MM.1S (cell line): ENCODE measurements around the gene RPL18A.

Source experiments
- DNase-seq: peaks from one replicate; pipeline ENCODE4 v3.0.0-alpha.2; 2015
- H2AFZ ChIP-seq: fragments of 300-600 bp; sonication (generic); 2 replicates; pipeline ENCODE4 v1.6.0; 2016; ENCODE audit warnings: antibody characterized with exemption, low read length
- H3F3A ChIP-seq: fragments of 300-600 bp; sonication (generic); 2 replicates; pipeline ENCODE4 v1.6.1; 2016; ENCODE audit warnings: mild to moderate bottlenecking, antibody characterized with exemption, low read length, moderate library complexity, mixed read lengths; ENCODE audit not compliant: insufficient read depth
- H3K27ac ChIP-seq: fragments of 300-600 bp; sonication (generic); 2 replicates; pipeline ENCODE4 v1.5.1; 2016; ENCODE audit warnings: mild to moderate bottlenecking, low read length
- H3K27me3 ChIP-seq: fragments of 300-600 bp; sonication (generic); replicated peaks from 2 replicates; pipeline ENCODE4 v1.6.0; 2016; ENCODE audit warnings: low read length; ENCODE audit not compliant: insufficient read depth
- H3K36me3 ChIP-seq: fragments of 300-600 bp; sonication (generic); replicated peaks from 2 replicates; pipeline ENCODE4 v1.6.1; 2016; ENCODE audit warnings: mild to moderate bottlenecking, low read length, mixed read lengths; ENCODE audit not compliant: insufficient read depth
- H3K4me1 ChIP-seq: fragments of 300-600 bp; sonication (generic); 2 replicates; pipeline ENCODE4 v1.6.1; 2016; ENCODE audit warnings: low read length, mixed read lengths
- H3K4me2 ChIP-seq: fragments of 300-600 bp; sonication (generic); 2 replicates; pipeline ENCODE4 v1.6.0; 2016; ENCODE audit warnings: low read depth, low read length
- H3K4me3 ChIP-seq: fragments of 300-600 bp; sonication (generic); 2 replicates; pipeline ENCODE4 v1.5.1; 2016; ENCODE audit warnings: low read length, mixed read lengths
- H3K79me2 ChIP-seq: fragments of 300-600 bp; sonication (generic); 2 replicates; pipeline ENCODE4 v1.6.1; 2016; ENCODE audit warnings: mixed run types, low read length, mixed read lengths
- H3K9ac ChIP-seq: fragments of 300-600 bp; sonication (generic); 2 replicates; pipeline ENCODE4 v1.6.1; 2016; ENCODE audit warnings: low read length, mixed read lengths
- H3K9me2 ChIP-seq: fragments of 300-600 bp; sonication (generic); replicated peaks from 2 replicates; pipeline ENCODE4 v1.6.1; 2016; ENCODE audit warnings: mild to moderate bottlenecking, low read length, mixed read lengths; ENCODE audit not compliant: insufficient read depth
- H3K9me3 ChIP-seq: fragments of 300-600 bp; sonication (generic); replicated peaks from 2 replicates; pipeline ENCODE4 v1.6.1; 2016; ENCODE audit warnings: mild to moderate bottlenecking, low read length, mixed read lengths; ENCODE audit not compliant: insufficient read depth
- H4K20me1 ChIP-seq: fragments of 300-600 bp; sonication (generic); 2 replicates; pipeline ENCODE4 v1.6.1; 2016; ENCODE audit warnings: mild to moderate bottlenecking, low read length, moderate library complexity, mixed read lengths; ENCODE audit not compliant: insufficient read depth
- EZH2 ChIP-seq: fragments of 300-600 bp; sonication (generic); optimal IDR thresholded peaks from 2 replicates; pipeline ENCODE3; 2017; ENCODE audit warnings: low read depth, mild to moderate bottlenecking, antibody characterized with exemption, low read length, mixed read lengths
- EZH2phosphoT487 ChIP-seq: fragments of 300-600 bp; sonication (generic); IDR thresholded peaks from 2 replicates; pipeline ENCODE4 v1.6.1; 2018; ENCODE audit warnings: antibody characterized with exemption, low read length
- TF ChIP-seq, protein P1 (sequence below): fragments of 300-600 bp; sonication (generic); IDR thresholded peaks from 2 replicates; pipeline ENCODE4 v1.5.1; 2016; ENCODE audit warnings: antibody characterized with exemption, low read length, mixed read lengths

The RPL18A gene

DNA sequence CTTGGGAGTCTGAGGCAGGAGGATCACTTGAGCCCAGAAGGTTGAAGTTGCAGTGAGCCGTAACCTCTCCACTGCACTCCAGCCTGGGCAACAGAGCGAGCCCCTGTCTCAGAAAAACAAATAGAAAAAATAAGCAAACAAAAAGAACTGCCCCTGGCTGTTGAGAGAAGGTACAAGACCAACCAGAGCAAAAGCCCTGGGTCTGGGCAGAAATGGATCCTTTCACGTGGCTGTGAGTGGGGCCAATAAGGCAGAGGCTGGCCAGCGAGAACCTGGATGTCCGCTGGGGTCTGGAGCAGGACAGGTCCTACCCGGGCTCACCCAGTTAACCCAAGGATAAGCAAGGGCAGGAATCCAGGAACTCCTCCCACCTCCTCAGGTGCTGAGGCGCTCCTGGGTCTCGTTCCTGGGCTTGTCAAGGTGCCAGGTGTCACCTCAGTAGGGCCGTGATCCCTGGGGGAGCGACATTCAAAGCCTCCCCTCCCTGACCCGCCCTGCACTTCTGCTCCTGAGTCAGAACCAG is 7.3 kb downstream of the RPL18A start:
- H3K4me3 ChIP-seq: no peak overlapping the region
- no peaks in the 10 kb centered on the region for H3K4me1 ChIP-seq
- H3K27ac ChIP-seq: no peak overlapping the region
- H4K20me1 ChIP-seq: peaks cover 19% of the 10 kb centered on the region
- H3F3A ChIP-seq: peaks cover 34% of the 10 kb centered on the region
- H3K4me2 ChIP-seq: no peak overlapping the region
- TF ChIP-seq, protein P1, sequence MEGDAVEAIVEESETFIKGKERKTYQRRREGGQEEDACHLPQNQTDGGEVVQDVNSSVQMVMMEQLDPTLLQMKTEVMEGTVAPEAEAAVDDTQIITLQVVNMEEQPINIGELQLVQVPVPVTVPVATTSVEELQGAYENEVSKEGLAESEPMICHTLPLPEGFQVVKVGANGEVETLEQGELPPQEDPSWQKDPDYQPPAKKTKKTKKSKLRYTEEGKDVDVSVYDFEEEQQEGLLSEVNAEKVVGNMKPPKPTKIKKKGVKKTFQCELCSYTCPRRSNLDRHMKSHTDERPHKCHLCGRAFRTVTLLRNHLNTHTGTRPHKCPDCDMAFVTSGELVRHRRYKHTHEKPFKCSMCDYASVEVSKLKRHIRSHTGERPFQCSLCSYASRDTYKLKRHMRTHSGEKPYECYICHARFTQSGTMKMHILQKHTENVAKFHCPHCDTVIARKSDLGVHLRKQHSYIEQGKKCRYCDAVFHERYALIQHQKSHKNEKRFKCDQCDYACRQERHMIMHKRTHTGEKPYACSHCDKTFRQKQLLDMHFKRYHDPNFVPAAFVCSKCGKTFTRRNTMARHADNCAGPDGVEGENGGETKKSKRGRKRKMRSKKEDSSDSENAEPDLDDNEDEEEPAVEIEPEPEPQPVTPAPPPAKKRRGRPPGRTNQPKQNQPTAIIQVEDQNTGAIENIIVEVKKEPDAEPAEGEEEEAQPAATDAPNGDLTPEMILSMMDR: no peak
- no peak for TF ChIP-seq EZH2
- TF ChIP-seq EZH2phosphoT487: no peak
- peaks cover 9% of the 10 kb centered on the region for H3K36me3 ChIP-seq
- H3K79me2 ChIP-seq: peaks cover 5% of the 10 kb centered on the region
- peaks cover 48% of the 10 kb centered on the region for H3K27me3 ChIP-seq
- no peak overlapping the region for H3K9ac ChIP-seq
- no peak for DNase-seq
- H3K9me2 ChIP-seq: no peaks in the 10 kb centered on the region
- H2AFZ ChIP-seq: no peak overlapping the region
- H3K9me3 ChIP-seq: no peaks in the 10 kb centered on the region

DNA sequence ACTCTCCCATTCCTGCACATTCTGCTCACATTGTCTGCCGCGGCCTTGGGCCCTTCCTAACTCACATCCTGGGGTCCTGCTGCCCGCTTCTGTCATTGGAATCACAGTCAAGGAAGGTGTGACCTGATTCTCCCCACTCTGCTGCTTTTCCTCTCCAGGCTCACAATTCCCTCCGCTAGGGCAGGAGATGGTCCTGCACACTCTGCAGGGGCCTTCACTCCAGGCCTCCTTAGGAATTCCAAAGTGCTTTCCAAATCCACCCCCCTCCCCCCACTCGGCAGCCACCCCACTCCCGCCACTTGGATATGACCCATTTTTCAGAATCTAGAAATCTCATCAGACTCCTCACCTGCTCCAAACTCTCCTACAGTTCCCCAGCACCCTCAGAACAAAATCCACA is 9.0 kb downstream of the RPL18A start:
- Histone ChIP-seq H3K9ac (no peak overlapping the region), H3K27ac (no peak overlapping the region), H3K4me3 (no peak overlapping the region), H3K9me3 (no peaks in the 10 kb centered on the region), H3K36me3 (no peaks in the 10 kb centered on the region), H4K20me1 (peaks cover 7% of the 10 kb centered on the region; the same call in 1 of the 2 replicates), H3K9me2 (no peaks in the 10 kb centered on the region), H3K27me3 (peaks cover 57% of the 10 kb centered on the region), H3K79me2 (no peaks in the 10 kb centered on the region), H2AFZ (no peak overlapping the region), H3K4me2 (no peak overlapping the region), H3F3A (peaks cover 21% of the 10 kb centered on the region), H3K4me1 (no peaks in the 10 kb centered on the region)
- DNase-seq: no peak
- TF ChIP-seq EZH2phosphoT487 (no peak), EZH2 (no peak)
- TF ChIP-seq, protein P1: no peak

DNA sequence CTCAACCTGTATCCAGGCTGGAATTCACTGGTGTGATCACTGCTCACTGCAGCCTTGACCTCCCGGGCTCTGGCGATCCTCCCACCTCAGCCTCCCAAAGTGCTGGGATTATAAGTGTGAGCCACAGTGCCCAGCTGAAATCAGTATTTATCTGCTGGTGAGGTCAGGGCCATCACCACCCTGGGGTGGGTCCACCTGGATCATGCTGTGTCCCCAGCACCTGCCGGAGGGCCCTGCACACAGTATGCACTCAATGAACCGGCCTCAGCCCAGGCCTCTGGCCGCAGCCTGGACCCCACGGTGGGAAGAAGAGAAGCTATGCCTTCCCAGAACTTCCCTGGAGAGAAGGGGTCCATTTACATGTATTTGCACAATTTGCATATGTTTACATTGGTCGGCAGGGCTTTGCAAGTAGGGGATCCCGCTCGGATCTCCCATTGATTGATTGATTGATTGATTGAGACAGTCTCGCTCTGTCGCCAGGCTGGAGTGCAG is 9.5 kb downstream of the RPL18A start:
- no peak overlapping the region for H3K4me3 ChIP-seq
- no peaks in the 10 kb centered on the region for H3K36me3 ChIP-seq
- TF ChIP-seq EZH2phosphoT487: no peak
- TF ChIP-seq, protein P1: no peak
- TF ChIP-seq EZH2: no peak
- H3K4me1 ChIP-seq: no peaks in the 10 kb centered on the region
- H3K27ac ChIP-seq: no peak overlapping the region
- peaks cover 16% of the 10 kb centered on the region for H3F3A ChIP-seq
- H3K9ac ChIP-seq: no peak overlapping the region
- H3K4me2 ChIP-seq: no peak overlapping the region
- peaks cover 60% of the 10 kb centered on the region for H3K27me3 ChIP-seq
- peaks cover 4% of the 10 kb centered on the region; the same call in 1 of the 2 replicates for H4K20me1 ChIP-seq
- no peaks in the 10 kb centered on the region for H3K79me2 ChIP-seq
- no peak overlapping the region for H2AFZ ChIP-seq
- no peaks in the 10 kb centered on the region for H3K9me2 ChIP-seq
- no peaks in the 10 kb centered on the region for H3K9me3 ChIP-seq
- DNase-seq: no peak
